ENCODE results near the gene CR1L. TPM values are rescaled to one million over a fixed set of nuclear protein-coding genes. Genes with fewer than 3 reads are reported as not detected.
"Not testable (repeated sequence)": the region's sequence is repeated elsewhere in the genome, so short reads cannot be mapped to it uniquely, and the experiment has no call there.

Gene CR1L
- total RNA-seq, 1 donor from 2014 or later = not detected

- intact Hi-C loops (cut with micrococcal nuclease) = no loop called here
Observed at GRCh38 chr1:207676153-207676552, 31.2 kb downstream of the CR1L start.

- intact Hi-C loops (cut with micrococcal nuclease) = not testable (repeated sequence)
Observed at GRCh38 chr1:207680590-207681388, 35.9 kb downstream of the CR1L start.

GRCh38 chr1:207682872-207683434 lies 38.0 kb downstream of the CR1L start:
- intact Hi-C loops (cut with micrococcal nuclease) = not testable (repeated sequence)

- intact Hi-C loops (cut with micrococcal nuclease) = not testable (repeated sequence)
Observed at GRCh38 chr1:207690551-207690950, 45.6 kb downstream of the CR1L start.

- intact Hi-C loops (cut with micrococcal nuclease) = no loop called here
Observed at GRCh38 chr1:207691010-207691409, 46.1 kb downstream of the CR1L start.

- intact Hi-C loops (cut with micrococcal nuclease) = no loop called here
Observed at GRCh38 chr1:207691841-207692240, 46.9 kb downstream of the CR1L start.

- intact Hi-C loops (cut with micrococcal nuclease) = not testable (repeated sequence)
Observed at GRCh38 chr1:207692291-207692690, 47.4 kb downstream of the CR1L start.

GRCh38 chr1:207695891-207696290 lies 51.0 kb downstream of the CR1L start:
- intact Hi-C loops (cut with micrococcal nuclease) = loop anchor here (5.0 kb wide), 1 partner anchor 44 kb away; no protein-coding TSS in a partner anchor

- intact Hi-C loops (cut with micrococcal nuclease) = loop anchor here (1.0 to 5.0 kb wide), 4 partner anchors 47 to 120 kb away; no protein-coding TSS in a partner anchor
Observed at GRCh38 chr1:207698822-207699483, 54.0 kb downstream of the CR1L start.

GRCh38 chr1:207702317-207702716 lies 57.4 kb downstream of the CR1L start:
- intact Hi-C loops (cut with micrococcal nuclease) = no loop called here

- intact Hi-C loops (cut with micrococcal nuclease) = no loop called here
Observed at GRCh38 chr1:207703712-207704111, 58.8 kb downstream of the CR1L start.

GRCh38 chr1:207708004-207708403 lies 63.1 kb downstream of the CR1L start:
- intact Hi-C loops (cut with micrococcal nuclease) = not testable (repeated sequence)

GRCh38 chr1:207711285-207711684 lies 66.4 kb downstream of the CR1L start:
- intact Hi-C loops (cut with micrococcal nuclease) = no loop called here

GRCh38 chr1:207712701-207713100 lies 67.8 kb downstream of the CR1L start:
- intact Hi-C loops (cut with micrococcal nuclease) = loop anchor here (1.0 to 2.0 kb wide), 2 partner anchors 85 to 250 kb away; no protein-coding TSS in a partner anchor

- intact Hi-C loops (cut with micrococcal nuclease) = loop anchor here (1.0 to 2.0 kb wide), 2 partner anchors 84 to 249 kb away; no protein-coding TSS in a partner anchor
Observed at GRCh38 chr1:207713529-207713928, 68.6 kb downstream of the CR1L start.

- intact Hi-C loops (cut with micrococcal nuclease) = no loop called here
Observed at GRCh38 chr1:207719234-207719633, 74.3 kb downstream of the CR1L start.

- intact Hi-C loops (cut with micrococcal nuclease) = not testable (repeated sequence)
Observed at GRCh38 chr1:207728200-207728858, 83.4 kb downstream of the CR1L start.

GRCh38 chr1:207737503-207738157 lies 92.7 kb downstream of the CR1L start:
- intact Hi-C loops (cut with micrococcal nuclease) = not testable (repeated sequence)

GRCh38 chr1:207738158-207738659 lies 93.3 kb downstream of the CR1L start:
- intact Hi-C loops (cut with micrococcal nuclease) = not testable (repeated sequence)

GRCh38 chr1:207740207-207740606 lies 95.3 kb downstream of the CR1L start:
- intact Hi-C loops (cut with micrococcal nuclease) = no loop called here

Measured in T-helper 1 cell treated with Interleukin-12 subunit alpha and Interleukin-12 subunit beta and Interleukin-4 antibody, amounts not matched to agents 30 ng/mL and 1 ng/mL, for 36 hours (primary cell).